ENCODE results near the gene ANKRD13C.

- TF ChIP-seq POLR2A (IDR thresholded peaks at IDR 0.05), result no peak
- TF ChIP-seq CTCF (IDR thresholded peaks at IDR 0.05), result no peak
- no peak for TF ChIP-seq POLR2AphosphoS5 (IDR thresholded peaks at IDR 0.05)
Measured at GRCh38 chr1:70396607-70397006, 42.1 kb upstream of the ANKRD13C start.
